CD14-positive monocyte (primary cell): ENCODE results near the gene PUSL1. TPM values are rescaled to one million over a fixed set of nuclear protein-coding genes. Genes with fewer than 3 reads are reported as not detected.
A peak's percentile ranks its signal among the peaks of the same experiment; 100 is the strongest.

ENCODE experiments used
- DNase-seq, 3 donors: peaks; one replicate each; pipeline ENCODE4 v3.0.0-alpha.2; 2011 to 2022
- H2AFZ ChIP-seq: 2 replicates; pipeline ENCODE4 v1.6.0; 2012; ENCODE audit warnings: mild to moderate bottlenecking, low read depth, low read length, inconsistent platforms; ENCODE audit not compliant: insufficient read depth, poor library complexity, severe bottlenecking
- H3K27ac ChIP-seq, 2 donors: 1 replicate in 1 of 2; 2 replicates in 1 of 2; pipeline ENCODE4 v1.5.1; 2012 to 2013; ENCODE audit warnings: low read length in 2 of 2, control low read depth in 1 of 2, inconsistent platforms in 1 of 2, low read depth in 1 of 2, mild to moderate bottlenecking in 1 of 2
- H3K27me3 ChIP-seq, 2 donors: one replicate each; pipeline versions ENCODE4 v1.6.0 to v1.6.1; 2011 to 2013; ENCODE audit warnings: low read length in 2 of 2; ENCODE audit not compliant: control insufficient read depth in 2 of 2, insufficient read depth in 2 of 2
- H3K36me3 ChIP-seq, 2 donors: replicated peaks in 1 of 2; 1 replicate in 1 of 2; 2 replicates in 1 of 2; pipeline versions ENCODE4 v1.5.1 to v1.6.1; 2012 to 2013; ENCODE audit warnings: low read length in 2 of 2, control low read depth in 1 of 2, inconsistent platforms in 1 of 2, mild to moderate bottlenecking in 1 of 2; ENCODE audit not compliant: insufficient read depth in 2 of 2, control insufficient read depth in 1 of 2
- H3K4me1 ChIP-seq, 2 donors: 1 replicate in 1 of 2; 2 replicates in 1 of 2; pipeline versions ENCODE4 v1.5.1 to v1.6.1; 2012 to 2013; ENCODE audit warnings: low read length in 2 of 2, control low read depth in 1 of 2, inconsistent platforms in 1 of 2, mild to moderate bottlenecking in 1 of 2, moderate library complexity in 1 of 2; ENCODE audit not compliant: insufficient read depth in 2 of 2, control insufficient read depth in 1 of 2
- H3K4me2 ChIP-seq: replicated peaks from 2 replicates; pipeline ENCODE3; 2012; ENCODE audit warnings: low read length, moderate library complexity, mild to moderate bottlenecking; ENCODE audit not compliant: poor library complexity, severe bottlenecking; ENCODE audit errors: extremely low read depth
- H3K4me3 ChIP-seq, 3 experiments: fragments of 200-600 bp in 1 of 3; sonication (generic) in 1 of 3; replicated peaks in 1 of 3; 1 replicate in 2 of 3; 2 replicates in 1 of 3; pipeline ENCODE4 v1.5.1; 2011 to 2013; ENCODE audit warnings: low read length in 3 of 3, mild to moderate bottlenecking in 3 of 3, control low read depth in 2 of 3, low read depth in 2 of 3, inconsistent platforms in 1 of 3, moderate library complexity in 1 of 3
- H3K79me2 ChIP-seq: 2 replicates; pipeline ENCODE4 v1.6.0; 2012; ENCODE audit warnings: mild to moderate bottlenecking, control low read depth, inconsistent platforms, low read length, moderate library complexity; ENCODE audit not compliant: insufficient read depth
- H3K9ac ChIP-seq: 2 replicates; pipeline ENCODE4 v1.6.0; 2017; ENCODE audit warnings: low read length, mild to moderate bottlenecking; ENCODE audit not compliant: insufficient read depth, poor library complexity, severe bottlenecking
- H3K9me3 ChIP-seq, 2 donors: replicated peaks in 1 of 2; 1 replicate in 1 of 2; 2 replicates in 1 of 2; pipeline versions ENCODE4 v1.5.1 to v1.6.1; 2012 to 2013; ENCODE audit warnings: low read length in 2 of 2, control low read depth in 1 of 2; ENCODE audit not compliant: control insufficient read depth in 1 of 2, insufficient read depth in 1 of 2
- H4K20me1 ChIP-seq: 2 replicates; pipeline ENCODE4 v1.6.0; 2012; ENCODE audit warnings: mild to moderate bottlenecking, low read length, control low read depth, moderate library complexity; ENCODE audit not compliant: insufficient read depth
- H3K27ac Mint-ChIP-seq, 7 donors: one replicate each; pipeline ENCODE4 v1.8.0; 2020; ENCODE audit warnings: mild to moderate bottlenecking in 7 of 7, mixed read lengths in 7 of 7, moderate library complexity in 6 of 7, inconsistent platforms in 2 of 7
- H3K27me3 Mint-ChIP-seq, 3 donors: one replicate each; pipeline ENCODE4 v1.8.0; 2021 to 2022; ENCODE audit warnings: low read depth in 3 of 3, mild to moderate bottlenecking in 3 of 3, mixed read lengths in 3 of 3, moderate library complexity in 3 of 3, inconsistent platforms in 1 of 3
- H3K36me3 Mint-ChIP-seq, 2 donors: one replicate each; pipeline ENCODE4 v1.8.0; 2020; ENCODE audit warnings: mixed read lengths in 2 of 2, inconsistent platforms in 1 of 2, mild to moderate bottlenecking in 1 of 2
- H3K4me1 Mint-ChIP-seq: one replicate; pipeline ENCODE4 v1.8.0; 2020; ENCODE audit warnings: mild to moderate bottlenecking, mixed read lengths
- H3K4me3 Mint-ChIP-seq, 2 donors: one replicate each; pipeline ENCODE4 v1.8.0; 2020; ENCODE audit warnings: mild to moderate bottlenecking in 2 of 2, mixed read lengths in 2 of 2, moderate library complexity in 1 of 2
- H3K9me3 Mint-ChIP-seq, 7 donors: one replicate each; pipeline ENCODE4 v1.8.0; 2020 to 2022; ENCODE audit warnings: mixed read lengths in 7 of 7, mild to moderate bottlenecking in 6 of 7, moderate library complexity in 6 of 7, inconsistent platforms in 2 of 7
- WGBS: methylation state at CpG from one replicate; pipeline ENCODE4 v1.1.5; 2013; ENCODE audit warnings: missing lambda C conversion rate; ENCODE audit not compliant: insufficient coverage; 5-methylcytosine and 5-hydroxymethylcytosine counted together
- intact Hi-C, 2 donors: fragments of 100-400 bp; cut with micrococcal nuclease; formaldehyde crosslinking; loops; one replicate each; pipeline versions ENCODE4 v1.15.0 to v1.15.1; 2023
- polyA plus RNA-seq, 3 donors: library from polyadenylated mRNA; depleted of rRNA in 1 of 3; unstranded in 2 of 3; stranded (reverse) in 1 of 3; fragments of 300-500 nt in 2 of 3; fragments of >200 nt in 1 of 3; fragmentation: Illumina TruSeq in 2 of 3; gene quantifications; 1 replicate in 2 of 3; 2 replicates in 1 of 3; pipeline ENCODE4 v1.2.3, GENCODE V29; 2012 to 2021
- TF ChIP-seq, protein P1 (sequence below): fragments of 200-600 bp; IDR thresholded peaks from one replicate; pipeline ENCODE4 v1.8.0; 2022; ENCODE audit warnings: antibody characterized with exemption, mild to moderate bottlenecking

PUSL1 gene
- polyA plus RNA-seq, 3 donors: 13.8 to 27.4 (median 14.8) TPM

DNA sequence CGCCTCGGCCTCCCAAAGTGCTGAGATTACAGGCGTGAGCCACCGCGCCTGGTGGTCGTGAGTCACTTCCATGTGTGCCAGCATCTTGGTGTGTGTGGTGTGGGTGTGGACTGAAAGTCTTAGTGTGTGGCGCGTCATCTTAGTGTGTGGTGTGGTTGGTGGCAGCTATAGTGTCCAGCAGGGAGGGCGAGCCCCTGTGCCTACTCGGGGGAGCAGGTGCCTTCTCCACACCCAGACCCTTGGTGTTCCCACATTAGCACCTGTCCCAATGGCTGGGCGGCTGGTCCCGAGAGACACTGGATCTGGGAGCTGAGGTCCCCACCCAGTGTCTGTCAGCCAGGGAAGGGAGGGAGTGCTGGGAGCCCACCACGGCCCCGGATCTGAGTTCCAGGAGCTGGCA is 25.4 kb upstream of the PUSL1 start:
- Mint-ChIP-seq H3K4me3 (no peak overlapping the region), H3K4me1 (no peaks in the 10 kb centered on the region), H3K27me3 (peaks cover 1 to 3% (median 3%) of the 10 kb centered on the region in 3 donors), H3K36me3 (no peaks in the 10 kb centered on the region), H3K27ac (peak overlapping the region in 2 of 7 donors; percentile 14 to 43), H3K9me3 (peaks cover 0 to 4% (median 0%) of the 10 kb centered on the region in 7 donors)
- intact Hi-C loops: no loop called here
- Histone ChIP-seq H3K79me2 (no peaks in the 10 kb centered on the region), H3K9me3 (no peaks in the 10 kb centered on the region), H3K4me1 (no peaks in the 10 kb centered on the region), H4K20me1 (no peaks in the 10 kb centered on the region), H2AFZ (no peak overlapping the region), H3K4me2 (no peak overlapping the region), H3K9ac (no peak overlapping the region), H3K36me3 (no peaks in the 10 kb centered on the region), H3K27ac (no peak overlapping the region), H3K27me3 (no peaks in the 10 kb centered on the region), H3K4me3 (no peak overlapping the region)
- 89% methylated on average over 11 of the region's 14 CpGs for WGBS
- DNase-seq: peak in 1 of 3 donors; percentile 44
- TF ChIP-seq, protein P1, sequence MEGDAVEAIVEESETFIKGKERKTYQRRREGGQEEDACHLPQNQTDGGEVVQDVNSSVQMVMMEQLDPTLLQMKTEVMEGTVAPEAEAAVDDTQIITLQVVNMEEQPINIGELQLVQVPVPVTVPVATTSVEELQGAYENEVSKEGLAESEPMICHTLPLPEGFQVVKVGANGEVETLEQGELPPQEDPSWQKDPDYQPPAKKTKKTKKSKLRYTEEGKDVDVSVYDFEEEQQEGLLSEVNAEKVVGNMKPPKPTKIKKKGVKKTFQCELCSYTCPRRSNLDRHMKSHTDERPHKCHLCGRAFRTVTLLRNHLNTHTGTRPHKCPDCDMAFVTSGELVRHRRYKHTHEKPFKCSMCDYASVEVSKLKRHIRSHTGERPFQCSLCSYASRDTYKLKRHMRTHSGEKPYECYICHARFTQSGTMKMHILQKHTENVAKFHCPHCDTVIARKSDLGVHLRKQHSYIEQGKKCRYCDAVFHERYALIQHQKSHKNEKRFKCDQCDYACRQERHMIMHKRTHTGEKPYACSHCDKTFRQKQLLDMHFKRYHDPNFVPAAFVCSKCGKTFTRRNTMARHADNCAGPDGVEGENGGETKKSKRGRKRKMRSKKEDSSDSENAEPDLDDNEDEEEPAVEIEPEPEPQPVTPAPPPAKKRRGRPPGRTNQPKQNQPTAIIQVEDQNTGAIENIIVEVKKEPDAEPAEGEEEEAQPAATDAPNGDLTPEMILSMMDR: no peak

DNA sequence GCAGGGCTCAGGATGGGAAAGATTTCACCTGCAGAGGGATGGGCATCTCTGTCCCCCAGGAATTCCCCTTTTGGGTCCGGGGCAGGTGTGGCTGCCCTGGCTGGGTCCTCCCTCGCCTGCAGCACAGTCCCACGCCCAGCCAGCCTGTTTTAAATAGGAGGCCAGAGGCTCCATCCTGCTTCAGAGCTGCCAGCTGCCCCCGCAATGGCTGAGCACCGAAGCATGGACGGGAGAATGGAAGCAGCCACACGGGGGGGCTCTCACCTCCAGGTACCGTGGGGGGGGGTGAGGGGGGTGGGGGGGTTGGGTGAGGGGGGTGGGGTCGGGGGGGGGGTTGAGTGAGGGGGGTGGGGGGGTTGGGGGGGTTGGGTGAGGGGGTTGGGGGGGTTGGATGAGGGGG is 24.6 kb upstream of the PUSL1 start:
- Mint-ChIP-seq H3K27ac (no peak overlapping the region), H3K9me3 (peaks cover 0 to 5% (median 0%) of the 10 kb centered on the region in 7 donors), H3K4me1 (no peaks in the 10 kb centered on the region), H3K27me3 (peaks cover under 1 to 4% (median 1%) of the 10 kb centered on the region in 3 donors), H3K36me3 (no peaks in the 10 kb centered on the region), H3K4me3 (no peak overlapping the region)
- no peaks in the 10 kb centered on the region for H3K9me3 ChIP-seq
- WGBS: no CpG with 5 or more reads among the region's 9 CpGs
- no peak for DNase-seq
- H3K27me3 ChIP-seq: no peaks in the 10 kb centered on the region
- H2AFZ ChIP-seq: no peak overlapping the region
- no peaks in the 10 kb centered on the region for H3K4me1 ChIP-seq
- no peaks in the 10 kb centered on the region for H3K79me2 ChIP-seq
- no peak overlapping the region for H3K27ac ChIP-seq
- no peak overlapping the region for H3K9ac ChIP-seq
- no peak overlapping the region for H3K4me2 ChIP-seq
- TF ChIP-seq, protein P1: no peak
- H3K36me3 ChIP-seq: no peaks in the 10 kb centered on the region
- intact Hi-C loops: no loop called here
- no peak overlapping the region for H3K4me3 ChIP-seq
- no peaks in the 10 kb centered on the region for H4K20me1 ChIP-seq
